ENCODE data around the gene PPP1R9B.

PPP1R9B gene

DNA sequence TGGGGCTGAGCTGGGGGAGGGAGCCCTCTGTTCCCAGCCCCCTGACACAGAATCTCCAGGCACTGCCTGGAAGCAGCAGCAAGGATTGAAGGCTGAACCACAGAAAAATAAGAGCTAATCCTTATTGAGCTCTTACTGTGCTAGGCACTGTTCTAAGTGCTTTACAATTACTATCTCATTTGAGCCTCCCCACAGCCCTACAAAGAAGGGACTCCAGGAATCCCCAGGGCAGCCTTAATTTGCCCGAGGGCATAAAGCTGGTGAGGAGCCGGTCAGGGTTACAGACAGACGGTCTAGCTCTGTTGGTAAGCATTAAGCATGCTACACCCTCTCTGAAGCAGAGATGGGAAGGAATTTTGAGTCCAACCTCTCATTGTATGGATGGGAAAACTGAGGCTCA, 27.5 kb downstream of the PPP1R9B start:
- DNase-seq, result no peak

DNA sequence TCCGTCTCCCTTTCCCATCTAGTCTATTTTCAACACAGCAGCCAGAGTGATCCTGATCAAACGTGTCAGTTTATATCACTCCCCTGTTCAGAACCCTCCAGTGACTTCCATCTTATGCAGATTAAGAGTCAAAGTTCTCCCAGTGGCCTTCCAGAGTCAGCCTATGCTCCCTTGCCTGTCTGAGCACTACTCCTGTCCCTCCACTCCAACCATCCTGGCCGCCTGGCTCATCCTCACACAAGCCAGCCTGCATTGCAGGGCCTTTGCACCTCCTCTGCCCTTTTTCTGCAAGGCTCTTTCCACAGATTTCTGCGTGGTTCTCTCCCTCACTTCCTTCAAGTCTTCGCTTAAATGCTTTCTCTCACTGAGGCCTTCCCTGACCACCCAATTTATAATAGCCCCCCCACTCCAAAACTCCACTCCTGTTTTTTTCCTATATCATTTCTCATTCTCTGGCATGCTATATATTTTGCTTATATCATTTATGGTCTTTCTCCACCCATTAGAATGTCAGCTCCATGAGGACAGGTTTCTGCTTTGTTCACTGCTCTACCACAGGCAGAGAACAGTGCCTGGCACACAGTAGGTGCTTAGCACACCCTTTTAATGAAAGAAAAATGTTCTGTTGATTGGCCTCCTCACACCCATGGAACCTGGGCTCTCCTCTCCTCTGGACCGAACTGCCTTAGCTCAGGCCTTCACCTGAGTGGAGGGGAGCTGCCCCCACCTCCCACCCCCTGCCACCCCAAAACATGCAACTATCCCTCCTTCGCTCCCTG, 29.8 kb downstream of the PPP1R9B start:
- DNase-seq, result no peak

DNA sequence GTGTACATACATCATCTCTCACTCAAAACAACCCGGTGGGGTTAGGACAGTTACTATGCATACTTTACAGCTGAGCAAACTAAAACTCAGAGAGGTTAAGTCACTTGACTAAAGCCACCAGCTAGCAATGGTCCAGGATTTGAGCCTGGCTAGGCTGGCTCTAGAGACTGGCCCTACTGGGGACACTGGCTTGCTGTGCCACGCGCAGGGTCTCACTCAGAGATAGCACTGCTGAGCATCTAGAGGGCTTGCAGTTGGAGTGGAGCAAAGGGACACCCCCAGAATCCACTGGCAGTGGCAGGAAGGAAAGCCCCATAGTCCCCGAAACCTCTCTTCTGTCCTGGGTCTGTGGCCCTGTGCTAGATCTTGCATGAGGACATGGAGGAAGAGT, 31.7 kb downstream of the PPP1R9B start:
- DNase-seq, result no peak

DNA sequence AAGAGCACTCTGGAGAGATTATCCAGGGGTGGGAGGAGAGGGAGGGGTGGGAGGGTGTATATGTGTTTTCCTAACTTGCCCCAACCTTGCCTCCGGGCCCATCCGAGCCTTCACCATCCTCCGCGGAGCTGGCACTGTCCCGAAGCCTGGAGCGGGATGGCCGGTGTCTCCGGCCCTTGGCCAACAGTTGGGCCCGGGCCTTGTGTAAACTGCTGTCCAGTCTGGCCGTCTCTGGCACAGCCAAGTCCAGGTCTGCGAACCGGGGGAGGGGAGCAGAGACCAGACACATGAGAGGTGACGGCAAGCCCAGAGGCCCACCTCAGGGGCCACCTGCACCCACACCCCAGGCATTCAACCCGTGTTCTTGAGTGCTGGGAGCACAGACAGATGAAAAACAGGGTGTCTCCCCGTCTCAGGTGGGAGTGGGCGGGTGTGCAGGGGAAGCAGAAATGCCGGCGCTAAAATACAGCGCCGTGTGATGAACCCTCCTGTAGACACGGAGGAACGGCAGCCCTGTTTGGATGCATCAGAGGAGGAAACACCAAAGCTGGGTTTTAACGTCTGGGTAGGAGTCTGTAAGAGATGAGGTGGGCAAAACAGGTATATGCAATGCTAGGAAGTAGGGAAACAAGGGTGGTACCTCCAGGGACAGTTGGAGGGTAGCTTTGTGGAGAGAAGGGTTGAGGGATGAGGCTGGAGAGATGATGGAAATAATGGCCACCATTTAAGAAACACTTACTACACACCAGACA, 32.2 kb downstream of the PPP1R9B start:
- no peak for DNase-seq

DNA sequence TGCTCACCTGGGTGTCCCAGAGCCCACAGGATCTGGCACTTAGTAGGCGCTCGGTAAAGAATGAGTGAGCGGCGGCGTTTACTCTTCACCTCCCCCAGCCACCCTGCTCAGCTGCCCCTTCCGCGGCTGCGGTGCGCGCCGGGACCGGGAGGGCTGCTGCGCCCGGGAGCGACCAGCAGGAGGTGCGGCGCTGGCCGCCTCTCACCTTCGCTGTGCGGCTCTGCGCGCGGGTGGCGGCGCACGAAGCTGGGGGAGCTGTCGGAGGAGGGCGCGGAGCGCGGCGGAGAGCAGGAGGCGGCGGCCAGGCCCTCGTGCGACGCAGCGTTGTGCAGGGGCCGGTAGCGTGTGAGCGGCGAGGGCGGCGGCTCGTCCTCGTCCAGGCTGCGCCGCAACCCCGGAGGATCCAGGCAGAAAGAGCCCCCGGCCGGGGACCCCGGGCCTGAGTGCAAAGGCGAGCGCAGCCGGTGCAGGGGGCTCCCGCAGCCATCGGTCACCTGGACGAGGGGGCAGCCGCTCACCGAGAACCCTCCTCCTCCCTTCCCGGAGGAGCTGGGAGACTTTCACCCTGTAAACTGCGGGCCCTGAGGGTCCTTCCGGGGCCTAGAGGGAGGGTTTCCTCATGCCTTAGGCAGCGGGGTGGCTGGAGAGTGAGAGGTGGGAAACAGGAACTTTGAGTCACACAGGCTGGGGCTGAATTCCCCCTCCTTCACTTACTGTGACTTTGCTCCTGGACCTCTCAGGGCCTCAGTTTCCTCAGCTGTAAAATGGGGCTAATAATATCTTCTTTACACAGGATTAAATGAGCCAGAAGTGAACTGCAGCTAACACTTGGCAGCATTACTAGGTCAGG, 33.0 kb downstream of the PPP1R9B start:
- DNase-seq, result no peak

DNA sequence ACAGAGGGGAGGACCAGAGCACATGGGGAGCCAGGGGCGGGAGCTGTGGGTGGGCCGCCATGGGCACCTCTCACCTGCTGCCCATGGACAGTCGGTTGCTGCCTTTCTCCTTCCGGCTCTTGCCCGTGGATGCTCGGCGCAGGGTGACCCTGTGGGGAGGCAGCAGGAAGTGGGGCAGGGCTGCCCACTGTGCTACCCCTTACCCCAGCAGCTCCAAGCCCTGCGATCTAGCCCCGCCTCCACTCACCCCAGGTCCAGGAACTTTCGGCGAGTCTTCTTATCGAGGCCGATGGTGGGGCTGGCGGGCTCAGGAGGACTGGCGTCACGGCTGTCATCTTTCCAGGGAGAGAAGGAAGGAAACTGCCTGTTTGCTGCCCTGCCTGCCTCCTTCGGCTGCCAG, 34.7 kb downstream of the PPP1R9B start:
- no peak for DNase-seq

DNA sequence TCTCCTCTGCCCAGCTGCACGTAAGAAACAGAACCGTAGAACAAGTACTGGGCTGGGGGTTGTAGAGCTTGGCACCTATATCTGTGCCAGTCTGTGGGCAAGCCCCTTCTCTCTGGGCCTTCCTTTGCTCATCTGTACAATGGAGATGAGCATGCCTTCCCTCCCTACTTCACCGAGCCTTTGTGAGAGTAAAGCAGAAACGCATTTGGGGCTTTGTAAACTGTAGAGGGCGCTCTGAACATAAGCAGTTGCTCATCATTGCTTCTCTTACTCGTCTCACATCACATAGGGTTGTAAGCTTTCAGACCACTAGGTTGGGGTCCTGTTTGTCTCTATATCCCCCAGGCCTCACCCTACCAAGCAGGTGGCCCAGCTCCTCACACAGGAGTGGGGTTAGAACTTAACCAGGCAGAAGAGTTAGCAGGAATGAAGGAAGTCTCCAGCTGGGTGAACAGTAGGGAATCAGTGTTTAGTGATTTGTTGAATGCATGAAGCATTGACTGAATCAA, 35.6 kb downstream of the PPP1R9B start:
- DNase-seq, result no peak

DNA sequence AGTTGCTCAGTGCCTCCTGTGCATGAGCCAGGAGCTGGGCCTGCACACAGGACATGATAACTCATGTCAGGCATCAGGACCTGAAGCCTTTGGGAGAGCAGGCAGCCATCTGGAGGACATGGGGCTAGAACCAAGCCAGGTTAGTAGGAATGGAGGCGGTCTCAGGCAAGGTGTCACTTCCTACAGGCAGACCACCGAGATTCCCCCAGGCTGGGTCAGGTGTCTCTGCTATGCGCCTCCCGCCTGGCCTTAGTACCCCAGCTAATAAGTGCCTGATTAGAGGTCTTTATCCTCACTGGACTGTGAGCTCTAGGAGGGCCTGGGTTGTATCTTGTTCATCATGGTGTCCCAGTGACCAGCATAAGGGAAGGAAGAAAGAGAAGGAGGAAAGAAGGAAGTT, 36.1 kb downstream of the PPP1R9B start:
- DNase-seq, result no peak

DNA sequence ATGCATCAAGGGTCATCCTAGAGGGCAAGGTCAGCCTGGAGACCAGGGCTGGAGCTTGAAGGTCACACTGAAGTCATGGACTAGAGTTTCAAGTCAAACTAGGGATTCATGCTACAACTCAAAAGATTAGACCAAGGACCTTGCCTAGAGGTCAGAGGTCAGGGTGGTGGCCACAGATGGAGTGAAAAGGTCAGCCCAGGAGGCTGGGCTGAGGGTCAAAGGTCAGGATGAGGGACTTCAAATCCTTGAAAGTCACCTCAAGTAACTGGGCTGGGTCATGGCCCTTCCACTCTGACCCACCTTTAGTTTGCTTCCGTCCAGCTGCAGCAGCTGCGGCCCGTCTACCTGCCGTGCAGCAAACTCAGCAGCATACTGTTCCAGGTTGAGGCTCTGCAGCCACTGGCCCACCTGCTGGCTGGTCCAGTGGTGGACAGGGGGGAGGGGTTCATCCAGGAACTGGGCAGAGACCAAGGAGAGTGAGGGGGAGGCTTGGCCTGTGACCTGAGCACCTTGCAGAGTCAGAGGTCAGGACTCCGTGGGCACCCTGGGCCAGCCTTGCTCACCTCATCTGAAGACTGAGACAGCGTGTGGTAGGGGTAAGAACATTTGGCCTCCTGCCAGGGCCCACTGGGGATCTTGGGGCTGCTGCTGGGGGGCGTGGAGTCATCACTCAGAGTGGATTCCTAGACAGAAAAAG, 36.7 kb downstream of the PPP1R9B start:
- no peak for DNase-seq

DNA sequence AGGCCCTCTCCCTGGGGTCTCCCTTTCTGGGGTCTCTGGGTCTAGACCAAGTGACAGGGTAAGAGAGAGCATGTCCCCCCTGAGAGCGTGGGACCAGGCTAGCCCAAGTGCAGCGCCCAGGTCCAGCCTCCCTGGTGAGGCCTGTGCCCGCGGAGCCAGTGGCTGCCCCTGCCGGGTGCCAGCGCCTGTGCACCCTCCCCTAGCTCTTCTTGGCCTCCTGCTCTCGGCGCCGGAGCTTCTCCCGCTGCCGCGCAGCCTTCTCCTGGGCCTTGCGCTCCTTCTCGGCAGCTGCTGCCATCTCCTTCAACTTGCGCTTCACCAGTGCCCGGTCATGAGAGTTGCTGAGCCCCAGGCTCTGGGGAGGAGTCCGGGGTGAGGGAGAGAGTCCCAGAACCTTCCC, 37.8 kb downstream of the PPP1R9B start:
- no peak for DNase-seq

DNA sequence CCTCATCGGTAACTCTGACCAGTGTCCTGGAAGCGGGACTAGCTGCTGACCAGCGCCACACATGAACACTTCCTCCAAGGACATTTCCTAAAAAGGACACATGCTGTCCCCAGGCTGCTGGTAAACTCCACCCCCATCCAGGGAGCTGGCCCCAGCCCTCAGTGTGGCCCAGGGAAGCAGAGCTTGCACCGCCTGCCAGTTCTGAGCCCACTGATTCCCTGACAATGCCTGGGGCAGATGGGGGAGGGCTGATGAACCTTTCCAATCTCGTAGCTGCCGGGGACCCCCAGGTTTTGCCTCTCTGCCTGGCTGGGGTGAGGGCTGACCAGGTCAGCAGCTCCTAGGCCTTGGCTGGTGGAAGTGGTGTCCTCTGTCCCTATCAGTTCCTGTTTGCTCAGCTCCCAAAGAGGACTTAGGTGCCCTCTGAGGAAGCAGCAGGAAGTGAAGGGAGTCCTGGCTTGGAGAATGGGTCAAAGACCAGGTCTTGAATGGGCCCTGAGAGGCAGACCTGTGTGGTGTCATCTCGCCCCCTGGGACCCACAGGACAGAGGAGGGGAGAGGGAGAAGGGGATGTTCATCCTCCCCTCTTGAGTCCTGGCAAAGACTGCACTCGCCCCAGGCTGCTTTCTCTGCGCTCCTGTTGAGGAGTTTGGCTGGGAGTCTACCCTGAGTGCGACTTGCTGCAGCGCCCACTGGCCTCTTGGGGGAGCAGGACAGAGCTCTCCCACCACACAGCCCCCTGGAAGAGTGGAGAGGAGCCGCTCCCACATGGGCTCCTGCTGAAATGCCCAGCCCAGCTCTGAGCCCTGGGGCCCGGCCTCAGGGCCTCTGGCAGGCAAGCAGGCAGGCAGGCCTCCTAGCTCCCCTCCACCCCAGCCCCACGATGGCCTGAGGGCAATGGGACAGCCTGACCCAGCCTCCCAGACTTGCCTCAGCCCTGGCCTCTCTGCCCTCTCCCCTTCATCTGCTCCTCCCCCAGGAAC, 38.5 kb downstream of the PPP1R9B start:
- DNase-seq, result no peak

DNA sequence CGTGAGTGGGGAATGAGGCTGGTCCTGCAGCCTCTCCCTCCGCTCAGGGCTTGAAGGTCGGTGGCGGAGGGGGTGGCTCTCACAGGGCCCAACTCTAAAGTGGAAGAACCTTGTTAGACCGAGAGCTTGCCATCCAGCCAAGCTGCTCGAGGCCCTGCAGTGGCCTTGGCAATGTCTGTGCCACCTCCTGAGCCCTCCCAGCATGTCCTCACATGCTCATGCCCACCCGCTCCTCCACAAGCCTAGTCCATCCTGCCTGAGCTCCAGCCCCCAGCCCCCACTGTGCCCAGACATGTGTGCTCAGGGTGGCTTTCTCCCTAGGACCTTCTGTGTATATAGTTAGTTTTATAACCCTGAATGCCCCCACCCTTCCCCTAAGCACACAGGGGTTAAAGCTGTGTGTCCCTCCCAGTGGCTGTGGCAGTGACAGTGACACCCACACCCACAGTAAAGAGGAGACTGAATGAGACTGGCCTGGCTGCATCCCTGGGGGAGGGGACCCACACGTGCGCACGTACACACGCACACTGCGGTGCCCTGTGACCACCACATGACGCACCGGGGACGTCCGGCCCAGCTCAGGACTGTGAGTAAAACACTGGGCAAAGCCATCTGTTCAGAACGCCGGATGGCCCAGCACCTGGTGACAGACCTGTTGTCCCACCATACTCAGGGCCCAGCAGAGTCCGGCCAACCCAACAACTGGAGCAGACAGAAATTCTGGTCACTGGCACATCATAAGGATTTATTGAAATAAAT, 39.7 kb downstream of the PPP1R9B start:
- no peak for DNase-seq

DNA sequence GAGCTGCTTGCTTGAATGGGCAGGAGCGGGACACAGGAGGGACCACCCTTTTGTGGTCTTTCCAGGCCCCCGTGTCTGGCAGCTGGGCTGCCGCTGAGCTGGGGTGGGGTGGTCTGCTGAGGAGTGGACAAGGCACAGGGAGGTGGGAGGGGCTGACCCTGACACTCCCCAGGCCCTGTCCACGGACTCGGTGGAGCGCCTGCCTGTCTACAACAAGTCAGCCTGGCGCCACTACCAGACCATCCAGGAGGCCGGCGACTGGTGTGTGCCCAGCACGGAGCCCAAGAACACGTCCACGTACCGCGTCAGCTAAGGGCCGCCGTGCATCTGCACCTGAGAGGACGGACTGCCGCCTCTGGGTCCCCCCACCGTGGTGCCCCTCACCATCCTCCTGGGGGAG, 40.7 kb downstream of the PPP1R9B start:
- DNase-seq, result no peak

DNA sequence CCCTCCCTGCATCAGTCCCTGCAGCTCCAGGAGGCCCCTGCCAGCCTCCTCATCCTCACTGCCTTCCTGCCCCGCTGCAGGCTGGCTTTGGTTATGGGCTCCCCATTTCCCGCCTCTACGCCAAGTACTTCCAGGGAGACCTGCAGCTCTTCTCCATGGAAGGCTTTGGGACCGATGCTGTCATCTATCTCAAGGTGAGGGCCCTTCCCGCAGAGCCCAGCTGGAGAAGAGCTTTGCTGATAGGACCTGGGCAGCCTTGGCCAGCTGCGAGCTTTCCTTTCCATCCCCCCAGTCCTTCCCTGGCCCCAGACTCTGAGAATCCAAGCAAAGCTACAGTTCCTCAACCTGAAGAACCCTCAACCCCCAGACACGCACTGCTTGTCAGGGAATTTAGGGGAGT, 41.3 kb downstream of the PPP1R9B start:
- DNase-seq, result no peak

DNA sequence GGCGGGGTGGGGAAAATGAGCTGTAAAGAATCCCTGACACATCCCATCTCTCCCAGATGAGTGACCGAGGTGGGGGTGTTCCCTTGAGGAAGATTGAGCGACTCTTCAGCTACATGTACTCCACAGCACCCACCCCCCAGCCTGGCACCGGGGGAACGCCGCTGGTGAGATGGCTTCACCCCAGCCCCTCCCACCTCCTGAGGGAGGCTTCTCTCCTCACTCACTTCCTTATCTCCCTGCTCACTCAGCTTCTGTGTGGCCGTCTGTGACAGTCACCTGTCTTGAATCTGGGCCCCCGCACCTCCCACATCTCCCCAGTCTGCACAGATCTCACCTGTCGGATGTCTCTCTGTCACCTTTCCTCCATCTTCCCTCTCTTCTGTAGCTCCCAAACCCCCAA, 41.9 kb downstream of the PPP1R9B start:
- no peak for DNase-seq

DNA sequence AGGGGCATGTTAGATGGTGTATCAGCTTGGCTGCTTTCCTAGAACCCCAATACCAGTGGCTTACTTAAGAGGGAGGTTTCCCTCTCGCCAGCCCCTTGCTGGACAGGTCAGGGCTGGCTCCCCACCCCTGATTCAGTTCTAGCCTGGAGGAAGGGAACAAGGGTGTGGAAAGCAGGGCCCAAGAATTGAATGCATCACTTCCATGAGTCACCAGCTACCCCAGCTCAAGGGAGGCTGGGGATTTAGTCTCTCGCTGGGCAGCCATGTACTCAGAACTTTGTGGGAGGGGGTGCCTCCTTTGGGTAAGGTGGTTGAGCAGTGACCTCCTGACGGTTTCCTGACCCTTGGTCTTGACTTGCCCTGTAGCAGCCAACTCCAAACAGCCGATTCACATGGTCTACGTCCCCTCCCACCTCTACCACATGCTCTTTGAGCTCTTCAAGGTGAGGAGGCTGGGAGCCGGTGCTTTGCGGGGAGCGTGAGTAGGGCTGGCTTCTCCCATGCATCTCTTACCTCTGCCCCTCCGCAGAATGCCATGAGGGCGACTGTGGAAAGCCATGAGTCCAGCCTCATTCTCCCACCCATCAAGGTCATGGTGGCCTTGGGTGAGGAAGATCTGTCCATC, 42.6 kb downstream of the PPP1R9B start:
- no peak for DNase-seq

DNA sequence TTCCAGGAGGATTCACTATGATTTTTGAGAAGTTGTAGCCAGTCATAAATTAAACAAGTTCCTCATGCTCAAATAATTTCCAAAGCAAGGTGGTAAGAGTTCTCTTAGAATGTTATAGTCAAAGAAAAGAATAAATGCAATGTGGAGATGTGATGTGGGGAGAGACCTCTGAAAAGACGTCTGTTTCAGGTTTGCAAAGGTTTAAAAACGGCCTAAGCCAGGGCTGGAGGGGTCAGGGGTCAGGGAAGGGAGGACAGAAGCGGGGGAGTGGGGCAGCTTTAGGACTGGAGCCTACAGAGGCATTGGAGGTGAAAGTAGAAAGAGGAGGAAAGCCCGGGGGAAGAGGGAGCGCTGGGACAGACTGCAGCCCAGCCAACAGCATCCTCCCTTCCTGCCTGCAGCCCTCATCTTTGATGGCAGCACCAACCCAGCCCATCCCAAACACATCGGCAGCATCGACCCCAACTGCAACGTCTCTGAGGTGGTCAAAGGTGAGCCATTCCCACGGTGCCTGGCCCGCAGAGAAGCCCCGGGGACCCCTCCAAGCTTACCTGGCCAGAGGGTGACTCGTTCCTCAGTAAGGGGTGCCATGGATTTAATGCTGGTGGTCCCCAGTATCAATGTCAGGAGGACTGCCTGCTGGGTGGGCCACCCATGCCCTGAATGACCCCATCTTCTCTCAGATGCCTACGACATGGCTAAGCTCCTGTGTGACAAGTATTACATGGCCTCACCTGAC, 43.9 kb downstream of the PPP1R9B start:
- DNase-seq, result no peak

DNA sequence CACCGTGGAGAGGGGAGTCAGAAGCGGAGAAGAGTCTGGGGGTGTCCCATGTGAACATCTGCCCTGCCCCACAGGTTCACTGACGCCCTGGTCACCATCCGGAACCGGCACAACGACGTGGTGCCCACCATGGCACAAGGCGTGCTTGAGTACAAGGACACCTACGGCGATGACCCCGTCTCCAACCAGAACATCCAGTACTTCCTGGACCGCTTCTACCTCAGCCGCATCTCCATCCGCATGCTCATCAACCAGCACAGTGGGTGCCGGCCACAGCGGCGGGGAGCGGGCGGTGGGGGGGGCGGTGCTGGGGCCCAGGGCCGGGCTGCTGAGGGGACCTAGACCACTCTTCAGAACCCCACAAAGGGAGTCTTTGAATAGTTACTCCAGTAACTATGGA, 44.7 kb downstream of the PPP1R9B start:
- DNase-seq, result no peak

DNA sequence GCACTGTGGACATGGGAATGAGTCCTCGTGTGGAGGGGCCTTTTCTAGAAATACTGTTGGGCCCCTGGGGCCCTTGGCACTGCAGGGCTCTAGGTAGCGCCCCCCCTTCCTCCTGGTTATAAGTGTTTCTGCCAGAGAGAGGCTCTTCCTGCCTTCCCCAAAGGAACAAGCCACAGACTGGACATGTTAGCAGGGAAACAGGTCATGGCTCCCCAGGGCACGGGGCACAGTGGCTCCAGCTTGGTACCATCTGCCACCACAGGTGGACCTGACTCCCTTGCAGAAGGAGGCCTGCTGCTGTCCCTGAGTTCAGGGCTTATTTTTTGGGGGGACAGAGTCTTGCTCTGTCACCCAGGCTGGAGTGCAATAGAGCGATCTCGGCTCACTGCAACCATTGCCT, 46.5 kb downstream of the PPP1R9B start:
- DNase-seq, result no peak

DNA sequence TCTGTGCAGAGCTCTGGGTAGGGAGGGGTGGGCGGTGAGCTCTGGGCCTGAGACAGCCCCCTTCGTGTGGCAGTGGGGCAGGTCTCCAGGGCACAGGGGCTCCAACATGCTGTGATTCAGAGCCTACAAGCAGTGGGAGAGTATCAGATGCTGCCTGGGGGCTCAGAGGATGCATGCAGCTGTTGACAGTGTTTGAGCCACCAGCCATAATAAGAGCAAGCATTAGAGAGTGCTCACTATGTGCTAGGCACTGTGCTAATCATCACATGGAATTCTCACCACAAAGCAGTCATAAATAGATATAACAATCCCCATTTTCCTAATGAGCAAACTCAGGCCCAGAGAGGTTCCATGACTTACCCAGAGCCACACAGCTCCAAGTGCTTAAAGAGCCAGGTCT, 47.2 kb downstream of the PPP1R9B start:
- DNase-seq, result no peak
